GM21381 (cell line): ENCODE measurements around the gene TLE3.

ENCODE experiments used
- ATAC-seq: cut with Tn5 transposase; IDR thresholded peaks from one replicate; pipeline ENCODE4 v1.9.1; 2021; ENCODE audit warnings: mild to moderate bottlenecking, moderate library complexity; ENCODE audit not compliant: unreplicated experiment

The TLE3 gene

DNA sequence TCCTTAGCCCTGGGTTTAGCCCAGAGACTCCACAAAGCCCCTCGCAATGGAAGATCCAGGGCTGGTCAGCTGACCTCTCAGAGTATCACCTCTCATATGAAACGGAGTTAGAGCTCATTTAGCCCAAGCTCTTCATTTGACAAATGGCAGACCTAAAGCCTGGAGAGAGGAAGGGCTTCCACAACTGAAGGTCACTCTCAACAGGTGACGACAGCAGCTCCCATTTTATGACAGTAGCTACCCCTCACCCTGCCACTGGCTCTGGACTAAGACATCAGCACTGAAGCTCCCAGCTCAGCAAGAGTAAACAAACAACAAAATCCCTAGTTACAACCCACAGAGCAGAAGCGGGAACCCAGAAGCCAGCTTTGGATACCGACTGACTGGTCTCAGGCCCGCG, 33.7 kb downstream of the TLE3 start:
- no peak for ATAC-seq

DNA sequence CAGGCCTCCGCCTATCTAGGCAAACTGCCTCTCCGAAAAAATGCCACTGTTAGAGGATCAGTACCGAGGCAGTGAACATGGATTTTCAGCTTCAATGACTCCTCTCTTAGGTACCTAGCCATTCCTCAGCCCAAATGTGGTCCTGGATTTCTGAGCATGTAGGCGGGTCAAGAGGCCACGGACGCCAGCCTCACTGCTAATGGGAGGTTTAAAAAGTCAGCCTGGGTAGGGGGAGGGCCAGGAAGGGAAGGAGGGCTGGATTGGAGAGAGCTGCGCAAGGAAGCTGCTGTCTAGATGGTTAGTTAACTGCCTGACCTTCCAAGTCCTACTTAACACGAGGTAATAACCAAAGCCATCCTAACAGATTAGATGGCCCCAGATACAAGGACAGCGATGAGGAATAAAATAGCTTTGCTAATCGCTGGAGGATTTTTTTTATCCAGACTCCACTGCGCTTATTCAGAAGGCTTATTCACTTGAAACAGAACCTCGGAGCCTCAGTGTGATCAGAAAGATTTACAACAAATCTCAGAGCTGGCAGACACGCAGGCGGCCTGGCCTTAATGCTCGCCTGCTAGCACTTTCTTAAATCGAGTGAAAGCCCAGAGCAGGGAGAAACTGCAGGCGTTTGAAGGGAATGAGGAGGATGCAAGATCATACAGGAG, 34.3 kb downstream of the TLE3 start:
- ATAC-seq: no peak

DNA sequence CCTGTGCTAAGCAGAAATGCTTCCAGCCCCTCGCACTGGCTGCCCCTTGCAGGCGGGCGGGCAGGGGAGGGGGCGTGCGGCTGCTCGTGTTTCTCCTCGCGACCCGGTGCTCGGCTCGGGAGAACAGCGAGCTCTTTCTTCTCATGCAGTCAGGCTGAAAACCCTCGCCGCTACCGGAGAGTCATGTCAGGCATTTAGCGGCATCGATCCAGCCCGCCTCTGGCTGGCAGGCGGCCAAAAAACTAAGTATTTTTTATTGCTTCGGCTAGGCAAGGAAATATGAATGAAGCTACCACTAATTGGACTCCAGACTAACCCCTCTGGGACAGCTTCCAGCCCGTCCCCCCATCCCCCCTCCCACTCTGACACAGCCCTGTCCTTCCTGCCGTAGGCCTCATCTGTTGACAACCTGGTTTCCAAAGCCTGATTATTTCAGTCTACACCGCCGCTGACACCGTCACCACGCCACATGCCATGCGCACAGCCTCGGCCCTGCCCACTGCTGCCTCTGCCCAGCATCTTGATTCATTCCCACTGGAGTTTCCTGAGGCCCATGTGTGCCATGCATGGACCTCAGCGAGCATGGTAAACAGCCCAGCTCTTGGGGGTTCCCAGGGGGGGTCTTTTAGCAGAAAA, 35.3 kb downstream of the TLE3 start:
- ATAC-seq: no peak

DNA sequence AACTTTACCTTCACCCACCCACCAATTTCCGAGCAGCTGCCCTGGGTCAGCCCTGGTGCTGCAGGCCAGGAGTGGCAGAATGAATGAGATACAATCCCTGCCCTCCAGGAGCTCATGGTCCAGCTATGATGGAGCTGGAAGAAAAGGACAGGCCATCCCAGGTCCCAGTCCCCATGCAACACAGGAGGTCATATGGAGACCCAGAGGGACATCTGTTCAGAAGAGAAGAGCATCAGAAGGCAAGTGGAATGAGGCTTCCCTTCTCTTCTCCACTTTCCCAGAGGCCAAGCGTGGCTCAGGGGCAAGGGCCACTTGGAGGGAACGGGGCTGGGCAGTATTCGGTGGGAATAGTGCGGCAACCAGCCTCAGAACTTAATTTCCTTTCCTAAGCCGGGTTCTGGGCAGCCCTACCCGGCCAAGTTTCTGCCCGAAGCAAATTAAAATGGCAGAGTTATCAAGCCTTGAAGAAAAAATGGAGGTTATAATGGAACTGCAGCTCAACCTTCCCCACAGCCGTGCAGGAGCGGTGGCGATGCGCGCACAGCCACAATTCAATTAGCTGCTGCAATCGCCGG, 35.9 kb downstream of the TLE3 start:
- ATAC-seq: no peak

DNA sequence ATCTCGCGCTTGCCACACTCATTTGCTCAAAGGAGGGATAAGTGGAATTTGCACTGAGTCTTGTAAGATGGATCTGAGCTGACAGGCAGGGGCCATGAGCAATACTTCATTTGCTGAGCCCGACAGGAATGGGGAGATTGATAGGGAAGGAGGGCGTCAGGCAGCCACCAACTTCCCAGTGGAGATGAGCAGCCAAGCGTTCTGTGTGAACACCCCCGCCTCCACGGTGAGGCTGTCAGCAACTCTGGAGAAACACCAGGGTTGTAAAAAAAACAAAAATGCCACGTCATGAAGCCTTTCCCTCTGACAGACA, 36.8 kb downstream of the TLE3 start:
- ATAC-seq: no peak

DNA sequence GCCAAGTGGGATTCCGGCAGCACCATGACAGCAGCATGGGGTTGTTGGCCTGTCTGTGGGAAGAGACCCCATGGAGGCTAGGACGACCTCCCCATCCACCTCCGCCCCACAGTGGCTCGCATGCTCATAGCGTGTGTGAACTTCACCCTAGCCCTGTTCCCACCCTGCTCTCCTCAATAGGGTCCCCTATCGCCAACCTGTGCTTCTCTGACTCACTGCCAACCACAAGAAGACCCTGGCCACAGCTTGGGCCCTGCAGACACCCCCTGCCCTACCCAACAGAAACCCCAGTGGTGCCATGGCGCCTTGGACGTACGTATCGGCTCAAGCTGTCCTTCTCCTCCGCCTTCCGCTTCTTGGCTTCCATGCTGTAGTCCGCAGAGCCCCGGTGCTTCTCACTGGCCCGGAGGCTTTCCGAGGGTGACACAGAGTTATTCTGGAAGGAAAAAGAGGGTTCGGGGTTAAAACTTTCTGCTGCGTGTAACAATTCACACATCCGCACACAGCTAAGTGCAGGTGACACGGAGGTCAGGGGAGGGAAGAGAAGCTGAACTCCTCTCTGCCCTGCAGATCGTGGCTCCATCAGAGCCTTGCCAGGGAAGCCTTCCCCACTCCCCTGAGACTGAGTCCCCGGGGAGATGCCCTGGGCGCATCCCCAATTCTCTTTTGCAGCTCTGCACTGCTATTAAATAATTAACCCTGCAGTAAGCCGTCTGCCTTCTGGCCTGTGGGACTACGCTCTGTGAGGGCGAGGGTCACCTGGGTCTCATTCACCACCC, 37.3 kb downstream of the TLE3 start:
- no peak for ATAC-seq

DNA sequence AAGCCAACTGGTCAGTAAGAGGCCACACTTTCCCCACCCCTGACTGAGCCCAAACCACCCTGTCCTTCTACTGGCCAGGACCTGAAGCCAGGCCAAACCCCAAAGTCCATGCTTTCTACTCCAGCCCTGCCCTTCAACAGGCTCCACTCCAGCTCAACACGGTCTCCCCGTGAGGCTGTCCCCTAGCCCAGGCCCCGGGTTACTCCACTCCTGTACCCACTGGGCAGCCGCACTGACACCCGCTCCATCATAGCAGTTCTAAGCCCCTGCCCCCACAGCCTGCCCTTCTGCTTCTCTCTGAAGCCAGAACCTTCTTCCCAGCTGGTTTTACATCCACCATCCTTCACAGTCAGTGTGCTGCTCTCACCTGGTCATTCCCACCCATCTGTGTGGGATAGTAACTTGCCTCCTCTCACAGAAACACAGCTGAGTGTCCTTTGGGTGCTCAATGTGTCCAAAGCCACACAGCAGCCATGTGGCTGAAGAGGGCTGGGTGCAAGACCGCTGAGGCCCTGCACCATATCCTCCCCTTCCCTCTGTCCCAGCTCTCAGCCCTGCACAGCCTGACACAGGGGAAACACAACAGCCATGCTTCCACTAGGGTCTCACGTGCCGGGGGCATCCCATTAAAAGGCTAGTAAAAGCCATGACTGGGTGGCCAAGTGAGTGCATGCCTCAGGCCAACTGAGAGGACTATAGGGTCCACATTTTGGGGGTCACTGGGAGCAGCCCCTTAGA, 38.1 kb downstream of the TLE3 start:
- no peak for ATAC-seq

DNA sequence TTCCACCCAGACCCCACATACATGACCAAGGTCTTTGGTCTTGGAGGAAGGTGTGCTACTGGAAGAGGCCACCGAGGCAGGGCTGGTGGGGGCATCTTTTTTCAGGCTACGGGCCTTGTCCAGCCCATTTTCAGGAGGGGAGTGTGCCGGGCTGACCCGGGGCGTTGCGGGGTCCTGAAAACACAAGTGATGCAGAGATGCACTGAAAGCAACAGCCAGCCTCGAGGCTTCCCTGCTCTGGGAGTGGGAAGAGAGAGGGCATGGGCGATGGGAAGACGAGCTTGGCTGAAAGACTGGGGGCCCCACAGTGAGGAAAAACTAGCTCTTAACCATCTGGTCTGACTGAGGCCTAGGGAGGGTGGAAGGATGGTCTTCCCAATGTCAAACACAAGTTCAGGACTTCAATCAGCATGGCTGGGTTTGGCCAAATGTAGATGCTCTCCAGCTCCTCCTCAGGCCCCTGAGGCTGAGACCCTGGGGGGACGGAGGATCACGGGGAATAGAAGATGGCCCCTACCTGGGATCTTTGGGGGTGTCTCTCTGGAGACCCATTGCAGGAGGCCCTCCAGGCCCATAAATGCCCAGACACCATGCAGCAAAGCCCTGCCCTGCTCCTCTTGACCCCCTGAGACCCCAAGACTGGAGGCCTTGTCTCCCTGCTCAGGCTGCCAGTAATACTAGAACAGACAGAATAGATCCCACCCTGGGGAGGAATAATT, 38.9 kb downstream of the TLE3 start:
- no peak for ATAC-seq

DNA sequence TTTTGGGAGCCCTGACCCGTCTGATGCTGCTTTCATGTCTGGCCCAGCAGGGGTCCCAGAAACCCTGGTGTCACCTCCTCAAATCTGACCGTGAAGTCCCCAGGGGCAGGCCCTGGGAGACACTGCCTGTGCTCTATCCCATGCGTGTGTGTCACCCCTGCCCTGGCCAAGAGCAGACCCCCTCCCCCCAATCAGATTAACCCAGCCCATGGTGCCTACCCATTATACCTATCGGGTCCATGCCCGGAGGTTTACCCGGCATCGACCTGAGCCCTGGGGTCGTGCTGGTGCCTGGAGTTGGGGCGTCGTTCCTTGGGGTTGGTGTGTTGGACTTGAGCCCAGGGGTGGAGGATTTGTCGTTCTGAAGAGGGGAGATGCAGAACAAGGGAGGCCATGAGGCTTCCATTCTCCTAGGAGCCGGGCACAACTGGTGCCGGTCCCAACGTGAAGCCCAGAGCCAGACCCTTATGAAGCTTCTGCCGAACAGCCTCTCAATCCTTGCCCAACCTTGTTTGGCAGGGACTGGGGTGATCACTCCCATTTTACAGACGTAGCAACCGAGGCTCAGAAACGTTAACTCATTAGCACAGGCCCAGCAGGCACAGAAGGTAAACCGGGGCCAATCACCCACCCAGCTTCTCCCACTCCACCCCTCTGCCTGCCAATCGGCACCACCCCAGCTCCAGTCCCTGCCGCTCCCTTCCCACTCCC, 39.6 kb downstream of the TLE3 start:
- no peak for ATAC-seq

DNA sequence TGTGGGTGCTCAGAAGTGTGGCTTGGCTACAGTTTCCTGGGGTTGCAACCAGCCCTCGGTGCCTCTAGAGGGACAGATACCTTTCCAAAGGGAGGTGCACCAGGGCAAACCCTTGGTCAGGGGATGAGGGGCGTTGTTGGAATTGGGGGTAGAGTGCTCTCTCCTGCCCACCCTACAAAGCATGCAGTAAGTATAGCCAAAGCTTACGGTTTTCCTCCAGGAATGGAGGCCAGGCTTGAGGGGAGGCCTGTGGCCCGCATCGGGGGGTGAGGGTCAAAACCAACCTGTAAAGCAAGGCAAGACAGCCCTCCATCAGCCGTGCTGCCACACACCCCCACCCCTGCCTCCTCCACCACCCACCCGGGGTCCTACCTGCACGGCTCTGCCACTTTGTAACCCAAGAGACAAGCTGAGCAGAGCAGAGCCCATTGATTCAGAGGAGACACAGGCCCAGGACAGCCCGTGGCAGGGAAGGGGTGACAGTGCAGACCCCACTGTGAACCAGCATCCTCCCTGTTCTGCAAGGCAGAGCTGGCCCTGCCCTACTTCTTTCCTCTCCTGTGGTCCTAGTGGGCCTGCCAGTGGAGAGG, 41.5 kb downstream of the TLE3 start:
- ATAC-seq: no peak

DNA sequence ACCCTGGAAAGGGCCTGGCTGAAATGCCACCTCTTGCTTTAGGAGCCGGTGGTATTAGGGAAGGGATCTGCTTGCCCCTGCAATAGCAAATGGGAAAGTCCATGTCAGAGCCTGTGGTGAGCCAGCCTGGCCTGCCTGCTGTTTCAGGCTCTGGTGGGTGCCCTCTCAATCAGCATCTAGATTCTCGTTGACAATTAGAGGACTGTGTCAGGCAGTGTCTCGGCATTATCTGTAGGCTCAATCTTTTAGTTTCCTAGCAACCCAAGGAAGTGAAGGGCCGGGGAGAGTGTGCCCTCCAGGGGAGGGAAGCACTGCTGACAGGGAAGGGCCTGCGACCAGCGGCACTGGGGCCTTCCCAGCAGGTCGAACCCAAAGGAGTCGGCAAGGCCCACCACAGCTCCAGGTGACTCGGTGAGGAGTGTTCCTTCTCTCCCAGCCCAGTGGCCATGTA, 42.1 kb downstream of the TLE3 start:
- no peak for ATAC-seq

DNA sequence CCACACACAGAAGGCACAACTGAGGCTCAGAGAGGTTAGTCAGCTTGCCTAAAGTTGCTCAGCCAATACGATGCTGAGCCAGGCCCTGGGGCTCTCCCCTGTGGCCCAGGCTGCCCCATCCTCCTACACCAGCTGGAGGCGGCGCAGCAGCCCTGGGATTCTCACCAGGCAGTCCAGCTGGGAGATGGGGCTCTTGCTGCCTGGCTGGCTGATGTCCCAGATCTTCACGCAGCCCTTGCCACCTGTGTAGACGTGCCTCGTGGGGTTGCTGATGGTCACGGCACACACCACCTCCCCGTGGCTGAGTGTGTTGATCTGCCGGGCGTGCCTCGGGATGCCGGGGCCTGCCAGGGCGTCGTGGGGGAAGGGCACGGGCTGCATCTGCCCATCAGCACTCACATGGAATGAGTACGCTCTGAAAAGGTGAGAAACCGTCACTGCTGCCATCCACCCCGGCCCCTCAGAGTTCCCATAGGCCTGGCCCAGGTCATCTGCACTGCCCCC, 42.8 kb downstream of the TLE3 start:
- ATAC-seq: no peak

DNA sequence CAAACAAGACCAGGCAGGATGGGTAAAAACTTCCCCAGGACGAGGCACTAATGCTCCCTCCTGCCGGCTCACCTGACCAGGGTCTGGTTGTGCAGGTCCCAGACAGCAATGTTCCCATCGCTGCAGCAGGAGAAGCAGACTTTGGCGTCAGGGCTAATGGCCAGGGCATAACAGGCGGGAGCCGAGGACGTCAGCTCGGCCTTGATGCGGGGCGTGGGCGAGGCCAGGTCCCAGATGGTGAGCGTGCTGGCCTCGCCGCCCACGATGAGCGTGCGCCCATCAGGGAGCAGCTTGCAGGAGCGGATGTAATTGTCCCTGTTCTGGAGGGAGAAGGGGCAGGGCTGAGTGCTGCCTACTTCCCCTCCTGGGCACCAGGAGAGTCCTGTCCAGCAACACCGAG, 43.4 kb downstream of the TLE3 start:
- ATAC-seq: no peak

DNA sequence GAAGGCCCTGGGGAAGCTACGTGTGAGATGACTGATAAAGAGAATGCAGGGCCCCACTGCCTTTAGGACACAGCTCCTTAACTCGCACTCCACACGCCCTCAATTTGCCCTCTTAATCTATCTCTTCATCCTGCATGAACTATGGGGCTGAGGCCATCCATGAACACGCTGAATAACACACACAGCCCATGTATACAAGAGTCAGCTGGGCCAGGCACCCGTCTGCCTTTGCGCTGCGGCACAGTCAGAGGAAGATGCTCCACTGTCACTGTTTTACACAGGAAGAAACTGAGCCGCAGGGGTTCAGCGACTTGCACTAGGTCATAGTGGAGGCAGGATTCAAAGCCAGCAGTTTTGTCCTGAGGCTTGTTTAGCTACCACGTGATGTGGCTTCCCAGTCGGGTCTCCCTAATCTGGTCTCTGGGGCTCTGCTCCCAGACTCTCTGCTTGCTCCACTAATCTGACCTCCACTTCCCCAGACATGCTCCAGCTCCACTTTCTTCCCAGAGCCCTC, 43.9 kb downstream of the TLE3 start:
- ATAC-seq: no peak

DNA sequence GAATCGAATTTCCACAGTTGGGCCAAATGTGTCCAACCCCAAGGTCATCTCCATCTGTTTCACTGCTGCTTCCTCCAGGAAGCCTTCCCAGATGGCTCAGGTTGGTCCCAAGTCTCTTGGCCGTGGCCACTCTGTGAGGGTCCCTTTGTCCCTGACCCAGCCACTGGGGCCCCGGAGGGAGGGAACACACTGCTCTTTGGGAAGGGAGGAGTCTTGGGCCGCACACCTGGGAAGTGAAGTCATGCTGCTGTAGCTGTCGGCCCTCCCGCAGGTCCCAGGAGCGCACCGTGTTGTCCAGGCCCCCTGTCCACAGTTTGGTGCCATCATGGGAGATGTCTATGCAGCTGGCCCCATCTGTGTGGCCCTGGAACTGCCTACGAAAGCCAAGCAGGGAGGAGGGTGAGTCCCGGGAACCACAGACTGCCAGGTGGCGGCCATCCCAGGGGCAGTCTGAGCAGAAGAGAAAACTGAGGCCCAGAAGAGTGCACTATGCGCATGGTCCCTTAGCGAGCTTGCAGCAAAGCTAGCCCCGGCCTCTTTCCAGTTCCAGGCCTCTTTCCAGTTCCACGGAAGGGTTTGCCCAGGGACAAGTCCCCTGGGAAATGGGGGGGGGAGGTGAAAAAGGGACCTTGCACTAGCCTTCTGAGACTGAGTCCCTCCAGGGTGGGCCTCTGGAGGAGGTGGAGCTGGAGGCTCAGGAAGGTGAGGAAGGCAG, 44.6 kb downstream of the TLE3 start:
- no peak for ATAC-seq

DNA sequence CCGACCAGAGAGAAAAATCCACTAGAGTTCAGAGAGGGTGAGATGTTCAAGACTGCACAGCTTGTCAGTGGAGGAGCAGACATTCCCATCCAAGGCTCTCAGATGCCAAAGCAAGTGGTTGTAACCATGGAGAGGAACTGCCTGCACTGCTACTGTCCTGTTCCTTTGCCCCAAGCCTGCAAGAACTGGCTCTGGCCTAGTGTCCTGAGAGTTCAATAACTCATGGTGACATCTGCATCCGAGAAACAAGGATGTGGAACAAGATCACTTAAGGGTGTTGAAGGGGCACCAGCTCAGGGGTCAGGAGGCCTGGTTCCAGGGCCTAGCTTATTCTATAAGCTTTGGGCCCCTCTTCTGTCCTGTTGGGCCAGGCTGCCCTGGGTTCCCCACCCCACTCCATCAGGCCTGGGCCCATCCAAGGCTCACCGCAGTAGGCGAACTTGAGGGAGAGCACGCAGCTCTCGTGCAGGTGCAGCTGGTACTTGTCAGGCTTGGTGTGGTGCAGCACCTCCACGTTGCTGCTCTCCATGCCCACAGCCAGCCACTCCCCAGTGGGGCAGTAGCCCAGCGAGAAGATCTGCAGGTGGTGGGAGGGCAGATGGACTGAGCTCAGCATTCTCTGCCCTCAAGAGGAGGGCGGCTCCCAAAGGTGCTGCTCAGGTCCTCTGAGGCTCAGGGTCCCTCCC, 45.6 kb downstream of the TLE3 start:
- ATAC-seq: no peak

DNA sequence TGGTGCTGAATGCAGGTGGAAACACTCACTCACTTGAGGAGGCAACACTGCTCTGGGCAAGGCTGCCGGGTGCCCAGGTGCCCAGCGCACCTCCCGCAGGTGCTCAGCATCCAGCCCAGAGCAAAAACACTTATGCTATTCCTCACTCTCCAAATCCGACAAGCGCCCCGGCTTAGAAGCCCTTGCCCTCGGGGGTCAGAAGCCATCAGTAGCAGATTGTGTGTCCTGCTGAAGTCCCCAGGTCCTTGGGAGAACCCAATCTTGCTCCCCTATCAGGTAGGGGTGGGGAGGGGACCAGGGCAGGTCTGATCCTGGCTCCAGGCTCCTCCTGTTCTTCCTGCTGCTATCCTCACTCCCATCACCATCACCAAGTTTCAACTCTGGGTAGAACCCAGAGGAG, 46.7 kb downstream of the TLE3 start:
- no peak for ATAC-seq

DNA sequence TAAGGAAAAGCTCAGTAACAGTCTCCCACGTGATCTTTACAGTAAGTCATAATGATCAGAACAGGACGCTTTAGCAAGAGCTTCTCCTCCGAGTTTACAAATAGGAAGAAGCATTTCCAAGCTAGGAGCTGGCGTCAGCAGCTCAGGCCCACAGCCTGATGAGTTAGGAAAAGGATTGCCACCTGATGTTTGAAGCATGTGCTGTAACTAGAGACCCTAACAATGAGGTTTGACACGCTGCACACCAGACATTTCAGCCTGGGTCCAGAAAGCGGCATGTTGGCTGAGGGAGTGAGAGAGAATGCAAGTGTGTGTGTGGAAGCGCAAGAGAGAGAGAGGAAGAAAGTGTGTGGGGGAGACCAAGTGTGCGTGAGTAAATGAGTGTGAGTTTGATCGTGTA, 47.3 kb downstream of the TLE3 start:
- ATAC-seq: no peak
